Neural progenitor cell (in vitro differentiated cells): Measurements from ENCODE around the gene RNF213. TPM values are rescaled to one million over a fixed set of nuclear protein-coding genes. Genes with fewer than 3 reads are reported as not detected.

Experiments
- DNase-seq: peaks from one replicate; pipeline ENCODE4 v3.0.0-alpha.2; 2016; ENCODE audit warnings: low spot score
- H2AFZ ChIP-seq: fragments of 200-600 bp; sonication (generic); replicated peaks from 2 replicates; pipeline ENCODE4 v1.6.1; 2016; ENCODE audit warnings: antibody characterized with exemption
- H3F3A ChIP-seq: fragments of 200-600 bp; sonication (generic); 2 replicates; pipeline ENCODE4 v1.6.1; 2016; ENCODE audit warnings: antibody characterized with exemption, low read depth
- H3K27ac ChIP-seq: fragments of 200-600 bp; sonication (generic); 2 replicates; pipeline ENCODE4 v1.5.1; 2016; ENCODE audit warnings: mild to moderate bottlenecking
- H3K27me3 ChIP-seq: fragments of 200-600 bp; sonication (generic); 2 replicates; pipeline ENCODE4 v1.6.1; 2016; ENCODE audit warnings: mild to moderate bottlenecking, moderate library complexity
- H3K36me3 ChIP-seq: fragments of 200-600 bp; sonication (generic); 2 replicates; pipeline ENCODE4 v1.5.1; 2016
- H3K4me1 ChIP-seq: fragments of 200-600 bp; sonication (generic); 2 replicates; pipeline ENCODE4 v1.6.1; 2016; ENCODE audit warnings: mixed run types
- H3K4me2 ChIP-seq: fragments of 200-600 bp; sonication (generic); 2 replicates; pipeline ENCODE4 v1.6.1; 2016
- H3K4me3 ChIP-seq: fragments of 200-600 bp; sonication (generic); 2 replicates; pipeline ENCODE4 v1.5.1; 2016
- H3K79me2 ChIP-seq: fragments of 200-600 bp; sonication (generic); 2 replicates; pipeline ENCODE4 v1.6.1; 2016; ENCODE audit warnings: low read depth
- H3K9ac ChIP-seq: fragments of 200-600 bp; sonication (generic); 2 replicates; pipeline ENCODE4 v1.6.1; 2016
- H3K9me3 ChIP-seq: fragments of 200-600 bp; sonication (generic); 2 replicates; pipeline ENCODE4 v1.5.1; 2016; ENCODE audit warnings: low read depth
- H4K20me1 ChIP-seq: fragments of 200-600 bp; sonication (generic); 2 replicates; pipeline ENCODE4 v1.6.1; 2016; ENCODE audit warnings: low read depth
- H3K27ac Mint-ChIP-seq: 3 replicates; pipeline ENCODE4 v1.8.0; 2021; ENCODE audit warnings: mixed read lengths
- H3K27me3 Mint-ChIP-seq: 2 replicates; pipeline ENCODE4 v1.8.0; 2022; ENCODE audit warnings: low read depth, mild to moderate bottlenecking, inconsistent platforms, moderate library complexity, mixed read lengths; ENCODE audit not compliant: insufficient read depth
- H3K36me3 Mint-ChIP-seq: 3 replicates; pipeline ENCODE4 v1.8.0; 2021; ENCODE audit warnings: mixed read lengths
- H3K4me1 Mint-ChIP-seq: 3 replicates; pipeline ENCODE4 v1.8.0; 2021; ENCODE audit warnings: mixed read lengths
- H3K4me3 Mint-ChIP-seq: 3 replicates; pipeline ENCODE4 v1.8.0; 2021; ENCODE audit warnings: mild to moderate bottlenecking, moderate library complexity, mixed read lengths
- H3K9me3 Mint-ChIP-seq: 3 replicates; pipeline ENCODE4 v1.8.0; 2020; ENCODE audit warnings: mixed read lengths
- EZH2 ChIP-seq: fragments of 200-600 bp; sonication (generic); IDR thresholded peaks from 2 replicates; pipeline ENCODE4 v1.6.1; 2017; ENCODE audit warnings: antibody characterized with exemption, mild to moderate bottlenecking, moderate library complexity
- EZH2phosphoT487 ChIP-seq: fragments of 200-600 bp; sonication (generic); IDR thresholded peaks from 2 replicates; pipeline ENCODE4 v1.6.1; 2017; ENCODE audit warnings: antibody characterized with exemption
- total RNA-seq: library from RNA; depleted of rRNA; stranded (reverse); fragments of >200 nt; gene quantifications from 2 replicates; pipeline ENCODE4 v1.2.3, GENCODE V29; 2015; ENCODE audit warnings: low replicate concordance
- TF ChIP-seq, protein P1 (sequence below): fragments of 200-600 bp; sonication (generic); IDR thresholded peaks from 2 replicates; pipeline ENCODE4 v1.5.1; 2017; ENCODE audit warnings: antibody characterized with exemption, mild to moderate bottlenecking

Gene RNF213
- total RNA-seq, 1 donor from 2014 or later = 19.8 TPM

DNA sequence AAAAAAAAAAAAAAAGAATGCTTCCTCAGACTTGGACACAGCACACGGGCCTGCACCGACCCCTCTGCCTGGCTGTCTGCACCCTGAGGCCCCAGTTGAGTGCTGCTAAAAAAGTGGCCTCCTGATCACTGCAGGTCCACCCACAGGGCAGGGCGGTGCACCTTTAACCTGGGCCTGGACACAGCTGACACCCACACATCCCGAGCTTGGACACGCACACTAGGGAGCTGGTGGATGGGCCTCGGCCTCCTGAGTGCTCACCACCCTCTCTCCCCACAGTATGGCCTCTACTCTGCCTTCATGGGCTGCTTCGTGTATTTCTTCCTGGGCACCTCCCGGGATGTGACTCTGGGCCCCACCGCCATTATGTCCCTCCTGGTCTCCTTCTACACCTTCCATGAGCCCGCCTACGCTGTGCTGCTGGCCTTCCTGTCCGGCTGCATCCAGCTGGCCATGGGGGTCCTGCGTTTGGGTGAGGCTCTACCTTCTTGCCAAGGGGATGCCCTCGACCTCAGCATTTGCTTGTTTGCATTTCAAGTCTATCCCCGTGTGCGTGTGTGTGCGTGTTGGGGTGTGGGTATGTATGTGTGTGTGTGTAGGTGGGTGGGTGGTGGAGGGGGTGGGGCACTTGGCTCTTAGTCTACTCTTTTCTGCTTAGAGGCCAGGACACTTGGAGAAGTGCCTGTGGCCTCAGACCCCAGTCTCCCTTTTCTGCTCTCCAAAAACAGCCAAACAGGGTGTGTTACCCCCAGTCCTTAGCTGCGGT is 38.1 kb upstream of the RNF213 start:
- TF ChIP-seq, protein P1, sequence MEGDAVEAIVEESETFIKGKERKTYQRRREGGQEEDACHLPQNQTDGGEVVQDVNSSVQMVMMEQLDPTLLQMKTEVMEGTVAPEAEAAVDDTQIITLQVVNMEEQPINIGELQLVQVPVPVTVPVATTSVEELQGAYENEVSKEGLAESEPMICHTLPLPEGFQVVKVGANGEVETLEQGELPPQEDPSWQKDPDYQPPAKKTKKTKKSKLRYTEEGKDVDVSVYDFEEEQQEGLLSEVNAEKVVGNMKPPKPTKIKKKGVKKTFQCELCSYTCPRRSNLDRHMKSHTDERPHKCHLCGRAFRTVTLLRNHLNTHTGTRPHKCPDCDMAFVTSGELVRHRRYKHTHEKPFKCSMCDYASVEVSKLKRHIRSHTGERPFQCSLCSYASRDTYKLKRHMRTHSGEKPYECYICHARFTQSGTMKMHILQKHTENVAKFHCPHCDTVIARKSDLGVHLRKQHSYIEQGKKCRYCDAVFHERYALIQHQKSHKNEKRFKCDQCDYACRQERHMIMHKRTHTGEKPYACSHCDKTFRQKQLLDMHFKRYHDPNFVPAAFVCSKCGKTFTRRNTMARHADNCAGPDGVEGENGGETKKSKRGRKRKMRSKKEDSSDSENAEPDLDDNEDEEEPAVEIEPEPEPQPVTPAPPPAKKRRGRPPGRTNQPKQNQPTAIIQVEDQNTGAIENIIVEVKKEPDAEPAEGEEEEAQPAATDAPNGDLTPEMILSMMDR = no peak
- TF ChIP-seq EZH2phosphoT487 = no peak
- no peak for TF ChIP-seq EZH2
- no peak for DNase-seq
- peak overlapping the region; percentile 78 for H3K4me3 Mint-ChIP-seq
- no peaks in the 10 kb centered on the region for H3K9me3 Mint-ChIP-seq
- H3K4me2 ChIP-seq = no peak overlapping the region
- peaks cover 15% of the 10 kb centered on the region for H3K79me2 ChIP-seq
- no peaks in the 10 kb centered on the region for H3K27me3 ChIP-seq
- peaks cover 5% of the 10 kb centered on the region for H3K36me3 Mint-ChIP-seq
- peaks cover 7% of the 10 kb centered on the region for H3K27me3 Mint-ChIP-seq
- no peak overlapping the region for H3K4me3 ChIP-seq
- peaks cover 3% of the 10 kb centered on the region for H3F3A ChIP-seq
- peaks cover 4% of the 10 kb centered on the region for H4K20me1 ChIP-seq
- peaks cover 39% of the 10 kb centered on the region for H3K4me1 Mint-ChIP-seq
- no peaks in the 10 kb centered on the region for H3K9me3 ChIP-seq
- H3K27ac ChIP-seq = no peak overlapping the region
- no peak overlapping the region for H2AFZ ChIP-seq
- no peak overlapping the region for H3K9ac ChIP-seq
- peaks cover 22% of the 10 kb centered on the region for H3K4me1 ChIP-seq
- H3K27ac Mint-ChIP-seq = no peak overlapping the region
- H3K36me3 ChIP-seq = no peaks in the 10 kb centered on the region

DNA sequence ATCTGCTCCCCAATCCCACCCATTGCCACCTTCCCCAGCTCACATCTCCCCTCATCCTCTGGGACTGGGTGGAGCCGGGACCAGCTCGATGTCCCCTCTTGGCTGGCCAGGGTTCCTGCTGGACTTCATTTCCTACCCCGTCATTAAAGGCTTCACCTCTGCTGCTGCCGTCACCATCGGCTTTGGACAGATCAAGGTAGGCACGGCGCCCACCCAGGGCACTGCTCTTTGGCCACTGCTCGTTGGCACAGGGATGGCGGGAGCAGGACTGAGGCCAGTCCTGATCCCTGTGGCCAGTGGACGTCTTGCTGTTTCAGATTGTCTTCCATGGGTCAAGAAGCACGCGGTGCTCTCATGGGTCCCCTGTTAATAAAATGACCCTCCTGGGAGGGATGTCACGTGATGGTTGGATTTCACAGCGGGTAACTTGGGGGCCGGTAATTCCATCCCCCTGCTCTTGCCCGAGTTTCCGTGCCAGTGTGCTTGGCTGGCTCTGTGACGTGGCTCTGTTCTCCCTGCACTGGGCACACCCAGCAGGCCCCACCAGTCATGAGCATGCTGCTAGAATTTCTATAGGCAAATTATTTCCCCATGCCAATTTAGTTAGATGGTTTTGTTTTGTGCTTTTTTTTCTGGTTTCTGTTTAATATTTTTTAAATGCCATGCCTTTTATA is 37.4 kb upstream of the RNF213 start:
- Mint-ChIP-seq H3K36me3 (peaks cover 5% of the 10 kb centered on the region), H3K9me3 (no peaks in the 10 kb centered on the region), H3K4me1 (peaks cover 39% of the 10 kb centered on the region), H3K27me3 (peaks cover 6% of the 10 kb centered on the region), H3K4me3 (peak overlapping the region; percentile 41), H3K27ac (no peak overlapping the region)
- H3K79me2 ChIP-seq = peaks cover 15% of the 10 kb centered on the region
- H3K4me3 ChIP-seq = no peak overlapping the region
- no peaks in the 10 kb centered on the region for H3K36me3 ChIP-seq
- H3F3A ChIP-seq = peaks cover 3% of the 10 kb centered on the region
- peaks cover 4% of the 10 kb centered on the region for H4K20me1 ChIP-seq
- TF ChIP-seq EZH2phosphoT487 = no peak
- TF ChIP-seq, protein P1 = no peak
- no peak for TF ChIP-seq EZH2
- no peak for DNase-seq
- no peaks in the 10 kb centered on the region for H3K27me3 ChIP-seq
- H3K9ac ChIP-seq = no peak overlapping the region
- no peak overlapping the region for H3K27ac ChIP-seq
- H2AFZ ChIP-seq = no peak overlapping the region
- H3K4me2 ChIP-seq = no peak overlapping the region
- H3K4me1 ChIP-seq = peaks cover 22% of the 10 kb centered on the region
- H3K9me3 ChIP-seq = no peaks in the 10 kb centered on the region

DNA sequence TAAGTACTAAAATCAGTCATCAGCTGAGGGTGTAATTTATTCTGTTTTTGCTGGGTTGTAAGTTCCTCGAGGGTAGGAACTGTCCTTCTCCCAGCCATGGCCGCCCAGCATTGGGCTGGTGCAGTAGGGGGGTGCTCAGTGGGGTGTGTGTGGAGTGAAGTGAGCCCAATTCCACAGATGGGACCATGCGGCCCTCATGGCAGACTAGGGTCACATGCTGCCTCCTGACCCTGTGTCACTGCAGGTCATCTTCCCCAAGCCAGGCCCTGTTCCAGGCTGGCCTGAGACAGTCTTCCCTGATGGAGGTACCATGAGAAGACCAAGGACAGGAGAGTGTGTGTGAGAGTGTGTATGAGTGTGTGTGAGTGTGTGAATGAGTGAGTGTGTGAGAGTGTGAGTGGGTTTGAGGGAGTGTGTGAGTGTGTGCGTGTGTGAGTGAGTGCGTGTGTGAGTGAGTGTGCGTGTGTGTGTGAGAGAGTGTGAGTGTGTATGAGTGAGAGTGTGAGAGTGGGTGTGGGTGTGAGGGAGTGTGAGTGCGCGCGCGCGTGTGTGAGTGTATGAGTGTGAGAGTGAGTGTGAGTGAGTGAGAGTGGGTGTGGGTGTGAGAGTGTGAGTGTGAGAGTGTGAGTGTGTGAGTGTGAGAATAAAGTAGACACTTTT is 36.7 kb upstream of the RNF213 start:
- peaks cover 36% of the 10 kb centered on the region for H3K4me1 Mint-ChIP-seq
- H3K27me3 Mint-ChIP-seq = peaks cover 6% of the 10 kb centered on the region
- peaks cover 4% of the 10 kb centered on the region for H4K20me1 ChIP-seq
- H3K27ac Mint-ChIP-seq = no peak overlapping the region
- H3K36me3 ChIP-seq = no peaks in the 10 kb centered on the region
- H3K36me3 Mint-ChIP-seq = peaks cover 5% of the 10 kb centered on the region
- no peak overlapping the region for H3K9ac ChIP-seq
- H3K79me2 ChIP-seq = peaks cover 15% of the 10 kb centered on the region
- no peaks in the 10 kb centered on the region for H3K9me3 ChIP-seq
- no peak overlapping the region for H2AFZ ChIP-seq
- no peak overlapping the region for H3K4me2 ChIP-seq
- peaks cover 3% of the 10 kb centered on the region for H3F3A ChIP-seq
- no peak overlapping the region for H3K4me3 Mint-ChIP-seq
- TF ChIP-seq, protein P1 = no peak
- TF ChIP-seq EZH2phosphoT487 (no peak), EZH2 (no peak)
- peaks cover 22% of the 10 kb centered on the region for H3K4me1 ChIP-seq
- H3K27ac ChIP-seq = no peak overlapping the region
- H3K4me3 ChIP-seq = no peak overlapping the region
- DNase-seq = no peak
- H3K9me3 Mint-ChIP-seq = no peaks in the 10 kb centered on the region
- H3K27me3 ChIP-seq = no peaks in the 10 kb centered on the region
